HCT116 (cell line): ENCODE measurements around the gene ZNF18. TPM values are rescaled to one million over a fixed set of nuclear protein-coding genes. Genes with fewer than 3 reads are reported as not detected.

Experiments
- ATAC-seq: fragments of 200-7000 bp; cut with Tn5 transposase; 2 replicates; pipeline ENCODE4 v1.9.1; 2020; ENCODE audit warnings: mild to moderate bottlenecking, moderate library complexity
- BruUV-seq: library from RNA; stranded (reverse); fragments of 400-500 nt; replicated peaks from 2 replicates; lab custom pipeline; 2021; lab: Mats Ljungman, UMichigan
- CTCF ChIA-PET: fragments of 300-600 bp; sonication (Branson Sonifier 250); formaldehyde crosslinking; loops from one replicate; lab custom pipeline; 2021; ENCODE audit warnings: antibody characterized with exemption; lab: Charles Lee
- POLR2A ChIA-PET: fragments of 300-600, 350-600 bp; sonication (Branson Sonifier 250); formaldehyde crosslinking; loops from one replicate; lab custom pipeline; 2021; ENCODE audit warnings: antibody characterized with exemption; lab: Charles Lee
- RAD21 ChIA-PET, 2 experiments: fragments of 300-600 bp; sonication (Branson Sonifier 250); formaldehyde crosslinking; loops; one replicate each; lab custom pipeline; 2023; ENCODE audit warnings: low total read pairs in 2 of 2; ENCODE audit not compliant: uncharacterized antibody in 2 of 2, unreplicated experiment in 2 of 2, low non-redundant PET in 1 of 2; lab: Charles Lee
- DNase-seq: peaks from one replicate; pipeline ENCODE4 v3.0.0-alpha.2; 2010; ENCODE audit warnings: low read depth, low spot score
- H2AFZ ChIP-seq: fragments of 200-600 bp; shearing (Covaris generic), sonication (generic); 2 replicates; pipeline ENCODE4 v1.6.1; 2017; ENCODE audit warnings: low read depth, mixed run types, mixed read lengths, antibody characterized with exemption, low read length; ENCODE audit not compliant: poor library complexity, severe bottlenecking
- H3K27ac ChIP-seq: 2 replicates; pipeline ENCODE4 v1.5.1; 2012; ENCODE audit warnings: low read depth, low read length
- H3K27me3 ChIP-seq: fragments of 200-600 bp; sonication (generic); 2 replicates; pipeline ENCODE4 v1.6.1; 2016; ENCODE audit warnings: mixed run types, low read length, mixed read lengths; ENCODE audit not compliant: insufficient read depth
- H3K36me3 ChIP-seq, 2 experiments: fragments of 200-500 bp in 1 of 2; fragments of 200-600 bp in 1 of 2; sonication (Bioruptor generic) in 1 of 2; sonication (generic) in 1 of 2; 2 replicates each; pipeline versions ENCODE4 v1.5.1 to v1.6.1; 2014 to 2016; ENCODE audit warnings: low read length in 2 of 2, inconsistent platforms in 1 of 2, mixed read lengths in 1 of 2, mixed run types in 1 of 2; ENCODE audit not compliant: insufficient read depth in 2 of 2, control insufficient read depth in 1 of 2
- H3K4me1 ChIP-seq, 2 experiments: fragments of 200-600 bp in 1 of 2; sonication (generic) in 1 of 2; 2 replicates each; pipeline versions ENCODE4 v1.5.1 to v1.6.1; 2012 to 2017; ENCODE audit warnings: low read length in 2 of 2, inconsistent platforms in 1 of 2, mild to moderate bottlenecking in 1 of 2, mixed read lengths in 1 of 2, mixed run types in 1 of 2, moderate library complexity in 1 of 2; ENCODE audit not compliant: insufficient read depth in 2 of 2, control insufficient read depth in 1 of 2
- H3K4me2 ChIP-seq: fragments of 200-600 bp; sonication (generic); 2 replicates; pipeline ENCODE4 v1.6.1; 2017; ENCODE audit warnings: mixed run types, low read length, mixed read lengths
- H3K4me3 ChIP-seq, 2 experiments: fragments of 200-600 bp in 1 of 2; sonication (generic) in 1 of 2; replicated peaks in 1 of 2; 2 replicates each; pipeline ENCODE4 v1.5.1; 2011 to 2016; ENCODE audit warnings: low read length in 2 of 2, control low read depth in 1 of 2, low read depth in 1 of 2, mild to moderate bottlenecking in 1 of 2, mixed read lengths in 1 of 2, mixed run types in 1 of 2
- H3K79me2 ChIP-seq: fragments of 200-600 bp; sonication (generic); 2 replicates; pipeline ENCODE4 v1.6.1; 2017; ENCODE audit warnings: mild to moderate bottlenecking, mixed run types, low read length, moderate library complexity, mixed read lengths; ENCODE audit not compliant: insufficient read depth
- H3K9ac ChIP-seq: fragments of 200-600 bp; sonication (generic); 2 replicates; pipeline ENCODE4 v1.6.1; 2016; ENCODE audit warnings: low read length, mixed read lengths
- H3K9me2 ChIP-seq: fragments of 200-600 bp; sonication (generic), shearing (Covaris generic); 2 replicates; pipeline ENCODE4 v1.6.1; 2017; ENCODE audit warnings: mixed run types, mild to moderate bottlenecking, moderate library complexity; ENCODE audit not compliant: insufficient read depth
- H3K9me3 ChIP-seq, 2 experiments: fragments of 200-500 bp in 1 of 2; fragments of 200-600 bp in 1 of 2; sonication (Bioruptor generic) in 1 of 2; sonication (generic) in 1 of 2; 2 replicates each; pipeline ENCODE4 v1.6.1; 2014 to 2017; ENCODE audit warnings: low read length in 2 of 2, mixed read lengths in 2 of 2, inconsistent platforms in 1 of 2, low read depth in 1 of 2, mild to moderate bottlenecking in 1 of 2, mixed run types in 1 of 2, moderate library complexity in 1 of 2; ENCODE audit not compliant: control insufficient read depth in 1 of 2, insufficient read depth in 1 of 2
- H4K20me1 ChIP-seq: fragments of 200-600 bp; sonication (generic), shearing (Covaris generic); 2 replicates; pipeline ENCODE4 v1.6.1; 2017; ENCODE audit warnings: mixed run types, mild to moderate bottlenecking, moderate library complexity; ENCODE audit not compliant: insufficient read depth
- CBX3 ChIP-seq: IDR thresholded peaks from 2 replicates; pipeline ENCODE4 v1.6.1; 2012; ENCODE audit warnings: low read depth
- CTCF ChIP-seq, 3 experiments: fragments of 200-600 bp in 1 of 3; sonication (generic) in 1 of 3; IDR thresholded peaks in 2 of 3; conservative IDR thresholded peaks in 1 of 3; 2 replicates each; pipeline ENCODE4 v1.5.1; 2012 to 2017; ENCODE audit warnings: low read depth in 2 of 3, low read length in 2 of 3, antibody characterized with exemption in 1 of 3, borderline replicate concordance in 1 of 3, control low read depth in 1 of 3, mild to moderate bottlenecking in 1 of 3, mixed read lengths in 1 of 3, mixed run types in 1 of 3, moderate library complexity in 1 of 3; ENCODE audit not compliant: insufficient read depth in 1 of 3
- EZH2 ChIP-seq: fragments of 200-600 bp; sonication (generic); IDR thresholded peaks from 2 replicates; pipeline ENCODE4 v1.6.1; 2017; ENCODE audit warnings: antibody characterized with exemption, mixed run types
- JUND ChIP-seq: IDR thresholded peaks from 2 replicates; pipeline ENCODE4 v1.6.1; 2012
- ZBTB33 ChIP-seq: IDR thresholded peaks from 2 replicates; pipeline ENCODE4 v1.6.1; 2011; ENCODE audit warnings: mild to moderate bottlenecking, low read length, moderate library complexity; ENCODE audit not compliant: insufficient replicate concordance; ENCODE audit errors: extremely low read depth
- ZFX ChIP-seq: fragments of 450-650 bp; IDR thresholded peaks from 2 replicates; pipeline ENCODE4 v1.6.1; 2017
- intact Hi-C: fragments of 100-400 bp; cut with micrococcal nuclease; formaldehyde crosslinking; loops from 2 replicates; pipeline ENCODE4 v1.10.0; 2022
- total RNA-seq: library from RNA; stranded (reverse); gene quantifications from one replicate; pipeline ENCODE4 v1.2.1, GENCODE V29; 2021; ENCODE audit not compliant: unreplicated experiment

ZNF18 gene
- total RNA-seq, 1 experiment from 2014 or later = 6.2 TPM

GRCh38 chr17:12037970-12038369 is 40.7 kb upstream of the ZNF18 start (continued):
- no peak for TF ChIP-seq ZBTB33
- no peak for TF ChIP-seq EZH2
- no peak for TF ChIP-seq ZFX
- no peak for TF ChIP-seq CTCF (IDR thresholded peaks at IDR 0.05 in 2 of 3, conservative IDR thresholded peaks at IDR 0.05 in 1 of 3; ENCODE audit: borderline replicate concordance in 1 of 3, insufficient read depth in 1 of 3, low read depth in 2 of 3, low read length in 2 of 3)

GRCh38 chr17:12035673-12036072 is 38.4 kb upstream of the ZNF18 start:
- H3K9me3 ChIP-seq = no peaks in the 10 kb centered on the region
- H3K4me1 ChIP-seq = peaks cover 26 to 39% of the 10 kb centered on the region in 2 experiments
- intact Hi-C loops = no loop called here
- no TSS peak for BruUV-seq
- H2AFZ ChIP-seq = no peak overlapping the region
- DNase-seq = no peak
- H3K4me3 ChIP-seq = no peak overlapping the region
- RAD21 ChIA-PET = no interaction called here
- CTCF ChIA-PET = no interaction called here
- no peak for TF ChIP-seq JUND
- TF ChIP-seq CBX3 = no peak
- no peak overlapping the region for H3K9ac ChIP-seq
- ATAC-seq = no peak
- H3K4me2 ChIP-seq = no peak overlapping the region
- peaks cover 95% of the 10 kb centered on the region for H3K79me2 ChIP-seq
- no peaks in the 10 kb centered on the region for H3K9me2 ChIP-seq
- POLR2A ChIA-PET = no interaction called here
- H3K27me3 ChIP-seq = no peaks in the 10 kb centered on the region
- H3K27ac ChIP-seq = no peak overlapping the region
- peaks cover 10% of the 10 kb centered on the region; the same call in 1 of the 2 replicates for H4K20me1 ChIP-seq
- H3K36me3 ChIP-seq = 0 out of 4 replicates have a peak, but pooled peaks cover 0 to 6% of the 10 kb centered on the region in 2 experiments
